KG1 (cell line): Measurements from ENCODE around the gene TMEM258.

Experiments
- DNase-seq: peaks from one replicate; lab custom pipeline; 2025; lab: John Stamatoyannopoulos, UW

The TMEM258 gene

DNA sequence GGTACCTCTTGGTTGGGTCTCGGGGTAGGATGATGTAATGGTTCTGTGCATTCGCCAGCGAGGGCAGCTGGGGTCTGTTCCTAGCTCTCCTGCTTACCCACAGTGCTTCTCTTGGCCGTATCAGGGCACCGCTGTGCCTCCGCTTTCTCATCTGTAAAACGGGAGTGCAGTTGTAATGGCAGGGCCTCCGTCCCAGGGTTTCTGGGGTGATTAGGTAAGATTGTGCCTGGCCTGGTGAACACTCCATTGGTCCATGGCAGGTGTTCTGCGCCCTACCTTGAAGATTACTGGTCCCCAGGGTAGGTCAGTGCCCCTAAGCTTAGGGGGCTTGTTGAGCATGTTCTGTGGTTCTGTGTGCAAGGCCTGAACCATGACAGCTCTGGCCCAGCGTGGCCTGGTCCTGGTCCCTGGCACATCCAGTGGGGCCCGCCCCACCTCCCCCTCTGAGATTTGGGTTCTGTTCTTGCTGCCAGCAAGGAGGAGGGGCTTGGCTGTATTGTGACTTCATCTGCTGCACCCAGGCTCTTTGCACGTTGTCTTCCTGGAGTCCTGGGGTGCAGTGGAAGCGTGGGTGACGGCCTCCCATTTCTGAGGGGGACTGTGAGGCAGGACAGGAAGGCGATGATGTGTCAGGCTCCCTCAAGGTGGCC lies 35.1 kb downstream of the TMEM258 start:
- no peak for DNase-seq

DNA sequence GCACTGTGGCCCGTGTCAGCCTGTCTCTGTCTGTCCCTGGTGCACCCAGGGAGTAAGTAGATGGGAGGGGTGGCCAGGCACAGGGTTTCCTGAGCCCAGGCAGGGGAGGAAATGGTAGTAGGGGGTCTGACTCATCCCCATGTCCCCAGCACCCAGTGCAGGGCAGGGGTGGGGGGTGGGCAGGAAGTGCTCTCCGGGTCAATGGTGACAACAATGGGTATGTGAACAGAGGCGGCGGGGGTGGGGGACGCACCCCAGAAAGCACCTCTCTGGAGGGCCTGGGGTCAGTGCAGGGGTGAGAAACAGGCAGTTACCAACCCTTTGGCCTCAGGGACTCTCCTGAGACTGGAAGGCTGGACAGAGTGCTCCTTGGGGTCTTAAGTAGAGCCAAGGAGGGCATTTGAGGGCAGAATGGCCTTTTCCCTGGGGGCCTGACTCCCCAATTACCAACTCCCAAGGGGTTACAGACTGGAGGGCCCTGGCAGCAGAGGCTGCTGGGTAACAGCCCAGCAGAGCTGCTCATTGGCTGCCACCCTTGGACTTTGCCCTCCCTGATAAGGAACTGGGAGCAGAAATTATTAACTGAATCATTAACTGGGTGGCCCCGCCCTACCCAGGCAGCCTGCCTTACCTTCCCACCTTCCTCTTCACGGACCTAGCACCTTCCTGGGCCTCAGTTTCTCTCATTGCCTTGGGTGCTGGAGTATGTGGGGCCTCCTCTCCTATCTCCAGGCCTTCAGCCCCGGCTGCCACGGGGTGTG lies 35.8 kb downstream of the TMEM258 start:
- DNase-seq = peak; percentile 43

DNA sequence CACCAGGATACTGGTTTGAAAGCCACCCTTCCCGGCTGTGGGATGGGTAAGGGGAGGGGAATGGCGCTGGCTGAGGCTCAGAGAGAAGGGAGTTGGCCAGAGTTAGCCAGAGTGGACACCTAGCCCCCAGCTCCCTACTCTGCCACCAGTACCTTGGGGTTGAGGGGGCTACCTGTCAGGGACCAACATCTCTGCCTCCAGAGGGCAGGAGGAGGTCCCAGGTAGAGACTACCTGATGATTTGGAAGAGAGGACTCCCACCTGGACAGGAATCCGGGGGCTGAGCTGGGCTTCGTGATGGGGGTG lies 36.3 kb downstream of the TMEM258 start:
- DNase-seq = no peak

DNA sequence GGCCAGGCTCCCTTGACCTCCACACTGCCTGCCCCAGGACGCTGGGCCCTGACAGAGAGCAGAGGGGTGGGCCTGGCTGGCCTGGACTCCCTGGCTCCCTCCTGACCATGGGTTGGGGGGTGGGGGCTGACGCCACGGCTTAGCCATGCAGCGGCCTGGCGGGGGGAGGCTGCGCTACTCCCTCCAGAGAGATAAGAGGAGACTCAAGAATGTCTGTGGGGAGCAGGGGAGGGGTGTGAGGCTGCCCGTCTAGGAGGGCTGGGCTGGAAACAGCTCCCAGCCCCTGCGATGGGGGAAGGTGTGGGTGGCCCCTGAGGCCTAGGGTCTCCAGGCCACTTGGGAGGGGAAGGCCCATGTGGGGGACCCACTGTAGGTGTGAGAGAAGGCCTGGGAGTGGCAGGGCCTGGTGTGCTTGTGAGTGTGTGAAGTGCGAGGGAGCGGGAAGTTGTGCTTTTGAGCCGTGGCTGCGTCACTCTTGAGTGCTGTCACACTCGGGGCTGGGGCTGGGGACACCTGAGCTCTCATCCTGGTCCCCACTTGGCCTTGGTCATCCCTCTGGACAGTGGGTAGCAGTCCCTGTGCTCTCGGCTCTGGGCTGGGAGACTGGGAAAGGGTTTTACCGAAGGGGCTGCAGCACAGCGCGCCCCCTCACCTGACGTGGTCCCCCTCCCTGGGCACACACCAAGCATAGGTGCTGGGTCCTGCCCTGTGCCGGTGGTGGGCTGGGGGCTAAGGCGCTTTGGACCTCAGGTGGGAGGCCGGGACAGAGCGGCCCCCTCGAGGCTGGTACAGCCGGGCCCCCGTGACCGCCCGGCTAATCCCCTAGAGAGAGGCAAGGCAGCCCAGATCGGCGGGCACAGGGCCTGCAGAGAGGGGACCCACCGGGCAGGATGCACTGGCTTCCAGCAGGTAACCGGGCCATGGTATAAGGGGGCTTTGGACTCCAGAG lies 37.6 kb downstream of the TMEM258 start:
- DNase-seq = no peak

DNA sequence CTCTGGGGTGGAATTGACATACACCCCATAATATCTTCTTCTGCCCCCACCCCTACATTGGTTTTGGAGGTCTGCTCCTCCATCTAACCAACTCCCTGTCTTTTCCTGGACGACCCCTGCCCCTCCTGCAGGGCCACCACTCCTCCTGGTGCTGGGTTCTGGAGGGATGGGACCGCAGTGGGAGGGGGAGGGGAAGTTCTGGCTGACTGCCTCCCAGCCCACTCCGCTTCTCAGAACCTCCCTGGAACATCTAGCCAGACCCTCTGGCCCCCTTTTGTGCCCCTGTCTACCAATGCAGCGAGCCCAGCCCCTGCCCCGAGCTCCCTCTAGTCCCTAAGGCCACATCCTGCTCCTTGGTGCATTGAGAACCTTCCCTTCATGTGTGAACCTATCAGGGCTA lies 38.7 kb downstream of the TMEM258 start:
- DNase-seq = no peak

DNA sequence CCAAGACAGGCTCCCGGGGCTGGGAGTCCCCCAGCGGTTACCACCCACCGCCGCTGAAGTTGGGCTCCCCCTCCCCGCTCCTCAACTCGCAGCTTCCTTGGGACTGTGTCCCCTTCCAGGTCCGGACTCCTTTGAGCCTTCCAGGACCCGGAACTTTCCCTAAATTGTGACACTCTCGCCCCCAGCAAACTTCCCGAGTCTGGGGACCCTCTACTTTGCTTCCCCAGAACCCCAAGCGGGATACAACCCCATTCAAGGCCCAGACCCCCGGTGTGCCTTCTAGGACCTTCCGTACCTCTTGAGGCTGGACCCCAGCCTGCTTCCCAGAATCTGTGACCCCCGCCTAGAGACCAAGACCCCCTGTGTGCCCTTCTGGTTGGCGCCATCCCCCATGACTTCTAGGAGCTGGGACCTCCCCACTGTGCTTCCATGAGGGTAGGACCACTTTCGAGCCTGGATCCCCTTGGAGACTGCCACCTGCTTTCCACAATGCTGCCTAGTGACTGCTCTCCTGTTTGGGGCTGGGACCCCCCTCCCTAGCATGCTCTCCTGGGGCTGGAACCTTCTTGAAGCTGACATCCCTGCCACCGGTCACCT lies 39.4 kb downstream of the TMEM258 start:
- DNase-seq = no peak

DNA sequence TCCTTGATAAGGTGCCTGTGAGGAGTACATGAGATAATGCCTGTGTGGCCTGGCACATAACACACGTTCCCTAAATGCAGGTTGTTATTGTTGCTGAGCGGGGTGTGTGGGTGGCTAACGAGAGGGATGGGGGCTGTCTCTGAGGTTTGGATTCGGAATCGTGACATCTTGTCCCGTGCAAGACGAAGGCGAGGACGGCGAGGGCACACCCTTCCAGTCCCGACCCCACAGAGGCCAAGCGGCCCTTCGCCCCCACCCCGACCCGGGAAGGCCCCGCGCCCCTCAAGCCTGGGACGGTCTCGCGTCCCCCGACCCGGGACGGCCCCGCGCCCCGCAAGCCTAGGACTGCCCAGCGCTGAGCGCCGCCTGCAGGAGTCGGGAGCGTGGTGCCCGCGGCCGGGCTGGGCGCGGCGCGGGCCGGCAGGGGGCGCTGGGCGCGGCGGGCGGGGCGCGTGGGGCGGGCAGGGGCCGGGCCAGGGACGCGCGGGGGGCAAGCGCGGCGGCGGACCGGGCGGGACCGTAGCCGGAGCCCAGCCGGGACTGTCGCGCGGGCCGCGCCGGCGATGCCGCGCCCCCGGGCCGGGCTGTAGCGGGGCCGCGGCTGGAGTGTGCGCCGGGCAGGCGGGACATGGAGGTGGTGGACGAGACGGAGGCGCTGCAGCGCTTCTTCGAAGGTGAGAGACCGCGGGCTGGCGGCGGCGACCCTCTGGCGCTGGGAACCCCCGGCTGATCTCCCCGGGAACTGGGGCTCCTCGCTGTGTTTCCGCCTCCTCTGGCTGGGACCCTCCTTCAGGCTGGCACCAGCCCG lies 40.1 kb downstream of the TMEM258 start, which contains the start of gene MYRF:
TSS of gene MYRF (plus strand) at position 520 of the 808 bp plus-strand sequence. CDS start at position 629, 109 bp downstream.
- DNase-seq = no peak

DNA sequence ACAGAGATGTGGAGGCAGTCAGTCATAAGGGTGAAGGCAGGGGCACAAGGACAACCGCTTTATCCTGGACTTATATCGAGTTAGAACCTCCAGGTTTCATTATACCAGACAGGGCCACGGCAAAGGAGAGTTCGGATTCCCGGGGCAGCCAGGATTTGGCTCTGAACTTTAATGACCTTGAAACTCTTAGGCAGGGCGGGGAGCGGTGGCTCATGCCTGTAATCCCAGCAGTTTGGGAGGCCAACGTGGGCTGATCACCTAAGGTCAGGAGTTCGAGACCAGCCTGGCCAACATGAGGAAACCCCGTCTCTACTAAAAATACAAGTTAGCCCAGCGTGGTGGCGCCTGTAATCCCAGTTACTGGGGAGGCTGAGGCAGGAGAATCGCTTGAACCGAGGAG lies 41.0 kb downstream of the TMEM258 start:
- DNase-seq = no peak

DNA sequence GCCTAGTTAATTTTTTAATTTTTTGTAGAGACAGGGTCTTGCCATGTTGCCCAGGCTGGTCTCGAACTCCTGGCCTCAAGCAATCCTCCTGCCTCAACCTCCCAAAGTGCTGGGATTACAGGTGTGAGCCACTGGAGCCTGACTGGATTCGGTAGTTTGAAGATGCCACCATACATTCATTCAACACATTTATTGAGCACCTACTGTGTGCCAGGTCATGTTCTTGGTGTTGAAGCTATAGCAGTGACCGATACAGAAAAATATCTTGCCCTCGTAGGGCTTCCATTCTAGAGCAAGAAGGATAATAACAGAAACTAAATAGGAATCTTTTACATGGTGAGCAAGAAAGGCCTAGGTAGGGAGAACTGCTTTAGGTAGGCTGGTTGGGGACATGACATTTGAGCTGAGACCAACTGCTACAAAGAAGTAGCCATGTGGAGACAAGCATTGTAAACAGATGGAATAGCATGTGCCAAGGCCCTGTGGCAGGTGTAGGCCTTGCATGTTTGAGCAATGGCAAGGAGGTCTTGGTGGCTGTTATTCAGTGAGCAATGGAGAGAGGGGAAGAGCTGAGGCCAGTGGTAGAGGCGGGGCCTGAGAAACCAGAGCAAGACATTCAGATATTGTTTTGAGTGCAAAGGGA lies 41.6 kb downstream of the TMEM258 start:
- DNase-seq = no peak

DNA sequence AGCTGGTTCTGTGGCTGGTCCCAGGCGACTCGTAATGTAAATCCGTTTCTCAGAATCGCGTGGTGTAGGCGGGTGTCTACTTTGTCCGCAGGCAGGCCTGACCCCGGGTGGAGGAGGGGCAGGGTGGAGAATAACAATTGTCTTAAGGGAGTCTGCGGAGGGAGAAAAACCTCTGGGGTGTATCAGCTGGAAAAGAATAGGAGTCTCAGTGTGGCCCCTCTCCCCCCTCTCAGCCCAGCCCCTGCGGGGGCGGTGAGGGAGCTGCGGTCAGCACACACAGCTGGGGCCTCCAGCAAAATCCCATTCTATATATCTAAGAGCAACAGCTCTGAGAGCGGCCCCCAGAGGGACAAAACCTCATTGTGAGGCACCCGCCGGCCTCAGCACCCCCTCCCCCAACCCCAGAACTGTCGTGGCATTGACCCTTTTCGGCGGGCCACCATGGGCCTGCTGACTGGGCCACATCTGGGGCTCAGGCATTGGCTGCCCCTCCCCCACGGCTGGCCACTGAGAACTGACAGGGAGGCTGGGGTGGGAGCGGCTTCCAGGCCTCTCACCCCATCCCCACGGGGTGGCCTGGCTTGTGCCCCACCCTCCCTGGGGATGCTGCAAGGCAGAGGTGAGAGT lies 42.7 kb downstream of the TMEM258 start:
- DNase-seq = no peak

DNA sequence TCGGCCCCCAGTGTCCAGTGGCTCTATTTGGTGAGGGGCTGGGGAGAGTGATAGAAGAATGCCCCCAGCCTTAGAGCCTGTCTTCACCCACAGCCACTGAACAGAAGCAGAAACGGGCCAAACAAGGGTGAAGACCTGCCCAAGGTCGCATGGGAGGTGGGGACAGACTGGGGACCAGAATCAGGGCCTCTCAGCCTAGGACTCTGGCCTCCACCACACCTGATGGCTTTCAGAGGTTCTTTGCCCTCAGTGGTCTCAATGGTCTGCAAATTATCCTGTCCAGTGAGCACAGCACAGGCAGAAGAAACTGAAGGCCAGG lies 44.5 kb downstream of the TMEM258 start:
- DNase-seq = no peak

DNA sequence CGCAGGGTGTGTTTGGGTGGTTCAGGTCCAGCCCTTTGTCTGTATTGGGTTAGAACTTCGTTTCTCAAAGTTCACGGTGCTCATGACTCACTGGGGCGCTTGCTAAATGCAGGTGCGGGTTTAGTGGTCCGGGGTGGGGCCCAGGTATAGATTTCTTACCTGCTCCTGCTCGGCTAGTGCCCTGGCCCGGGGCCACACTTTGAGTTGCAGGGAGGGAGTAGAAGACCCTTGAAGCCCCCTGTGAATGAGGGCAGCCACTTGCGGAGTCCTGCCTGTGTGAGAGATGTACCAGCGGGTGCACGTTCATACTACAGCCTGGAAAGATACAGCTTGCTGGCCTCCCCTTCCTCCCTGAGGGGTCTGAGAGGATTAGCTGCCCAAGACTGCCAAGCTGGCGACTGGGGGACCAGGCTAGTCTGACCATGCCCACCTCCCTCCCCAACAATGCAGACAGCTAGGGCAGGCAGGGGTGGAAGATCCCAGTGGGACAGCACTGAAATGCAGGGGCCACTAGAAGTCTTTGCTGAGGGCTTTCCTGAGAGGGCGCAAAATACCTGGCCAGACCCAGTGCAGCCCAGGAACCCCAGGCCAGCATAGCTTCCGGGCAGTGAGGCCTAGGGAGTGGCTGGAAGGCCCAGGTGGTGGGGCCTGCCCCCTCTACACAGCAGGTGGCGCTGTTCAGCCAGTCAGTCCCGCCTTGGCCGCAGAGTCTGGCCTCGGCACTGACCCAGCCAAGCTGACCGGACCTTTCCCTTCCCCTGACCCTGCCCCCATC lies 45.0 kb downstream of the TMEM258 start:
- peak; percentile 15 for DNase-seq

DNA sequence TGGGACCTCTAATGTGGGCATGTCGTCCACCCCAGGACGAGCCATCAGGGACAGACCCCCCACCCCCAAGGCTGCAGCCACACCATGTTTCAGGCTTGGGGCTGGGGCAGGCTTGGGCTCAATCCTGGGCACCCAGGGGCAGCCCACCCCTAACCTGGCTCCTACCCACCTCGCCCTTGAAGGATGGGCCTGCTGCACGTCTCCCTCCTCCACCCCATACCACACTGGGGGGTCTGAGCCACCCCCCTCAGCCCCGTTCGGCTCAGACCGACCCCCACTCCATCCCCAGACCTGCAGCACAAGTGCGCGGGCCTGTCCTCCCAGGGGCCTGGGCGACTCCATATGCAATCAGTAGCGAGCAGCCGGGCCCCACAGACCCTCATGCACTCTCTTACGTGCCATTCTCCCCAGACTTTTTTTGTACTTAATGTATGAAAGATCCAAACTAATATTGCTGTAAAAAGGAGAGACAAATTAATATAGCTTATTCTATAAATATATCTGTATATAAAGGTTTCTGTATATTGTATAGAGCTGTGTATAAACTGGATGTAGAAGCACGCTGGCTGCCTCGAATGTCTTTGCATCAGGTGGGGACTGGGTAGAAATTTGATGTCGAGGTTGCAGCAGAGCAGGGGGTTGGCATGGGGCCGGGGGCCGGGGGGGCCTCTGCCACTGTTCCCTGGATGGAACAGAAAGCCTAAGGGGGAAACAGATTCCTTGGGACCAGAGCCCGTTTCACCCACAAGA lies 45.8 kb downstream of the TMEM258 start:
- no peak for DNase-seq

DNA sequence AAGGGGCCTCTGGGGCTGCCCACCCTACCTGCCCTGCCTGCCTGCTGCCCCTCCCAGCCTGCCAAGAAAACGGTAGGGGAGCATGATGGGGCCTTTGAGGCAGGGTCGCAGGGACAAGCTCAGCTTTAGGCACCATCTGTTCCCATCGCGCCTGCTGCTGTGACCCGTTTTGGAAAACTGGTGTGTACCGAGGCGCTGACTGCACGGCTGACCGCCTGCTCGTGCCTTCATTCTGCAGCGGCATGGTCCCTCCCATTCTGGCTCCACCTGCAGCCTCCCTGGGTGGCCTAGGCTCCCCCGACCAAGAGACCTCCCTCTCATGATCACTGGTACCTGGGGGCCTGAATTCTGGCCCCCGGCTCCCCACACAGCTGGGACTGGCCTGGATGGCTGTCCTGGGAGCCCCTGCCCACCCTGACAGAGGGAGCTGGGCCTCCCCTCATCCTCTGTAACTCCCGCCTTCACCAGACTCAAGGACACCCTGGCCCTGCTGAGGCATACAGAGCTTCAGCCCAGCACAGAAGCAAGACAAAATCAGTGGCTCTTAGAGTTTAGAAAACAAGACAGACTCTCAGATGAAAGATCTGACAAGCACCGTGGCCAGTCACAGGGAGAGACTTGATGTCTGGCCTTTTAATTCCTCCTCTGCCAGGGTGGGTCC lies 46.5 kb downstream of the TMEM258 start:
- no peak for DNase-seq

DNA sequence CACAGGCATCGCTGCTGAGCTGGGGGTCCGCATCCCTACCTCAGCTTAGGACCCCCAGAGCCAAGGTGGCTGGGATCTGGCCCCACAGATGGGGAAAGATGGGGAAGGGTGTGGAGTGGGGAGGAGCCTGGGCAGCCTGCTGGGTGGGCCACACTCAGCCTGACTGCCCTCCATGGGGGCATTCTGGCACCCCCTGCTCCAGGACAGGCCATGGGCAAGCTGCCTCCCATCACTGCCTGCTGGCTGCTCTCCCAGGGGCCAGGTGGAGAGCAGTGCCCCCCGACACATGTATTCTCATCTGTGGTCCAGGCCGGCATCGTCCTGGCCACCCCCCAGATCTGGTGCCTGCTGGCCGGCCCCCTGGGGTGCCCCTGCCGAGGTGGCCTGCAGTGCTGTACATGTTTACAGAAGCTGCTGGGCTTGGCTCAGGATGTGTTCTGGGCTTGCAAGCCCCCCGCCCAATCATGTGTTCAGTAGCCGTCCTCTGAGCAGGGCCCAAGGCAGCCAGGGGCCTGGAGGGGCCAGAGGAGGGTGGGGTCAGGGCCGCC lies 47.7 kb downstream of the TMEM258 start:
- DNase-seq = no peak

DNA sequence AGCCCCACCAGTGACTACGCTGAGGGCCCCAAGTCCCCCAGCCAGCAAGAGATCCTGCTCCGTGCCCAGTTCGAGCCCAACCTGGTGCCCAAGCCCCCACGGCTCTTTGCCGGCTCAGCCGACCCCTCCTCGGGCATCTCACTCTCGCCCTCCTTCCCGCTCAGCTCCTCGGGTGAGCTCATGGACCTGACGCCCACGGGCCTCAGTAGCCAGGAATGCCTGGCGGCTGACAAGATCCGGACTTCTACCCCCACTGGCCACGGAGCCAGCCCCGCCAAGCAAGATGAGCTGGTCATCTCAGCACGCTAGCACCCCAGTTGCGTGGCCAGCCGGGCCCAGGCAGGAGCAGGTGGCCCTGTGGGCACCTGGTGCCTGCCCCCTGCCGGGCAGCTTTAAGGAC lies 48.2 kb downstream of the TMEM258 start:
- no peak for DNase-seq

DNA sequence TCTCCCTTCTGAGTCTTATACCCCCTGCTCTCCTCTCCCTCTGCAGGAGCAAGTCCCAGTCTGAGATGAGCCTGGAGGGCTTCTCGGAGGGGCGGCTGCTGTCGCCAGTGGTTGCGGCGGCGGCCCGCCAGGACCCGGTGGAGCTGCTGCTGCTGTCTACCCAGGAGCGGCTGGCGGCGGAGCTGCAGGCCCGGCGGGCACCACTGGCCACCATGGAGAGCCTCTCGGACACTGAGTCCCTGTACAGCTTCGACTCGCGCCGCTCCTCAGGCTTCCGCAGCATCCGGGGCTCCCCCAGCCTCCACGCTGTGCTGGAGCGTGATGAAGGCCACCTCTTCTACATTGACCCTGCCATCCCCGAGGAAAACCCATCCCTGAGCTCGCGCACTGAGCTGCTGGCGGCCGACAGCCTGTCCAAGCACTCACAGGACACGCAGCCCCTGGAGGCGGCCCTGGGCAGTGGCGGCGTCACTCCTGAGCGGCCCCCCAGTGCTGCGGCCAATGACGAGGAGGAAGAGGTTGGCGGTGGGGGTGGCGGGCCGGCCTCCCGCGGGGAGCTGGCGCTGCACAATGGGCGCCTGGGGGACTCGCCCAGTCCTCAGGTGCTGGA lies 48.8 kb downstream of the TMEM258 start:
- no peak for DNase-seq

DNA sequence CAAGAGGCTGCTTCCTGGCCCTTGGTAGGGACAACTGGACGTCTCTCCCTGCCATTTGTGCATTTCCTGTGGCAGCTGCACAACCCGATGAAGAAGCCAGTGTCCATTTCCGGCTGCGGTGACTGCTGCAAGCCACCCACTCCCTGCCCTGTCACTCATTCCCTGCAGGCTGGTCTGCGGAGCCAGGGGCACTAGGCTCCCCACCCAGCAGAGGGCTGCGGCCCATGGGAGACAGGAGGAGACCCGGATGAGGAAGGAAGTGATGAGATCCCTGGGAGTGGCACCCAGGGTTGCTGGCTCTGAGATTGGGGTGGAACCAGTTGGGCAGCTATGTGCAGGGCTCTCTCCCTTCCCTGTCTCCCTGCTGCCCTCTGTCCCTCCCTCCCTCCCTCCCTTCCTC lies 50.0 kb downstream of the TMEM258 start:
- no peak for DNase-seq
